Stimulated activated CD4-positive, alpha-beta T cell treated with anti-CD3 and anti-CD28 coated beads, Interleukin-12 subunit alpha, Interleukin-12 subunit beta, amount 100 ng/mL, for 4 hours (primary cell): Measurements from ENCODE around the gene KRT80.

Experiments
- DNase-seq: peaks from one replicate; pipeline ENCODE4 v3.0.0-alpha.2; 2020

The KRT80 gene

DNA sequence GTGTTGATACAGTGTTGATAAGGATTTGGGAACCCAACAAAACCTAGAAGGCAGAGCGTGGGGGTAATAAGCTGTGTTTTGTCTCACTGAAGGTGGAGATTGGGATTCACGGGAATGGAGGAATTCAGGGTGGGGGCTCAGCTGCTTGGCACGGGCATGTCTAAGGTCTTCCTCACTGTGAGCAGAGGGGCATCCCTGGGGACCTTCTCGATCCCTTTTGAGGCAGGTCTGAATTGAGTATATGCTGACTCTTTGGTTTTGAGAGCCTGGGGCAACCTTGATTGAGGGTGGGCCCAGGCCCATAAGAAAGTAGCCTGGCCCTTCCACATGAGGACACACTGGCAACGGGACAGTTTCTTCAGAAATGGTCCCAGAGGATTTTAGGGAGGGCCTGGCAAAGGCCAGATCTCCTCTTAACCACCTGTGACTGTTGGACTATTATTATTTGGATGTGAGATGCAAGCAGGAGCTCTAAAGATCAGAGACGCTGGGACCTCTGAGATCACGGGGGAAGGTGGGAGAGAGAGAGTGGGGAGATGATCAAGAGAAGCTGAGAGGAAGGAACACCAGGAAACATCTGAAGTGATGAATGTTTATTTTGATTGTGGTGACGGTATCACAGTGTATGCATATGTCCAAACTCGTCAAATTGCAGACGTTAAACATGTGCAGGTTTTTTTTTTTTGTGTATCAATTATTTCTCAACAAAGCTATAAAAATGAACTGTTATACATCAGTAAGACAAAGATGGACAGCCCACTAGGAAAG, 63.9 kb downstream of the KRT80 start:
- no peak for DNase-seq

- no peak for DNase-seq
Observed at GRCh38 chr12:52126605-52127578, 64.9 kb downstream of the KRT80 start.

DNA sequence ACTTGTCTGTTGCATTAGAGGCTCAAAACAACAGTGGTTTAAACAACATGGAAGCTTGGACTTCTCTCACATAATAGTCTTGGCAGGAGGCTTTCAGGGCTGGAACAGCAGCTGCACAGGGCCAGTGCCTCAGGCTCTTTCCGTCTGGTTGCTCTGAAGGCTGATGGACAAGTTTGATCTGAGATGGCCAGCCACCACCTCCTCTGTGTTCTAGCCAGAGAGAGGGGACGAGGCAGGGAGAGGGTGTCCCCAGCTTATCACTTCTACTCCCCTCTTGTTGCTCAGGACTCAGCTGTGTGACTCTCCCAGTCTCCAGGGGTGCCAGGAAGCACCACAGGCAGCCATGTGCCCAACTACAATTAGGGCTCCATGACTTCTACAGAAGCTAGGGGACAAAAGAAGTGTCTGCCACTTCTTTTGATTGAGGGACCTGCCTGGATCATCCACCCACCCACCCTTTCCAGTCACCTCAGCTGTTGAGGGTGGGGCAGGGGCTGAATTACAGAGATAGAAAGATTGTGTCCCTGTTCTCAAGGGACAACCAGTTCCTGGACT, 65.7 kb downstream of the KRT80 start:
- no peak for DNase-seq

- DNase-seq: no peak
Observed at GRCh38 chr12:52125476-52125900, 66.3 kb downstream of the KRT80 start.

DNA sequence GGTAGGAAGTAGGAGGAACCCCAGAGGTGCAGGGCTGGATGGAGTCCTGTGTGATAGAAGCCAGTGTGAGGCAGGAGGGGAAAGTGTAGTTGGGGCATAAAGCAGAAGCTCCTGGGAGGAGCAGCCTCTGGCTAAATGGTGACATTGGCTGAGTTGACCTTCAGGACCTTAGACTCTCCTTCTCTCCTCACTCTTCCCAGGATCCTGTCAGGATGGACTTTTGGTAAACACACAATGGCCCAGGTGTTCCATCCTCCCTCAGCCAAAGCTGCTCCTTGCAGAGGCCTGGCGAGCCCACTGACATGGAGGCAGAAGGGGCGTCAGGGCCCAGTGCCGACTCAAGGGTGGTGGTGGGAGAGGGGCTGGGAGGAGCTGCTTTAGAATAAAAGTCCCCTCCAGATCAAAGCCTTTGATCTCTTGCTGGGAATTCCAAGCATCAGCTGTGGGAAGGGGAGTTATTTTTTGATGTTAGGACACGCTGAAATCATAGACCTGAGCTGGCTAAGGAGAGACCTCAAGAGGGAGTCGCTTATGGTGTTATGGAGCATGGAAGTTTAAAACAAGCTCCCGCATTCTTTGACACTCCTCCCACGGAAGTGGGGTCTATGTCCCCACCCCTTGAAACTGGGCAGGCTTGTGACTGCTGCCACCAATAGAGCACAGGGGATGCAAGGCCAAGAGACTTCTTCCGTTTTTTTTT, 68.2 kb downstream of the KRT80 start:
- no peak for DNase-seq

GRCh38 chr12:52122904-52123303, 68.9 kb downstream of the KRT80 start:
- DNase-seq: no peak

GRCh38 chr12:52122540-52122871, 69.3 kb downstream of the KRT80 start:
- DNase-seq: no peak

DNA sequence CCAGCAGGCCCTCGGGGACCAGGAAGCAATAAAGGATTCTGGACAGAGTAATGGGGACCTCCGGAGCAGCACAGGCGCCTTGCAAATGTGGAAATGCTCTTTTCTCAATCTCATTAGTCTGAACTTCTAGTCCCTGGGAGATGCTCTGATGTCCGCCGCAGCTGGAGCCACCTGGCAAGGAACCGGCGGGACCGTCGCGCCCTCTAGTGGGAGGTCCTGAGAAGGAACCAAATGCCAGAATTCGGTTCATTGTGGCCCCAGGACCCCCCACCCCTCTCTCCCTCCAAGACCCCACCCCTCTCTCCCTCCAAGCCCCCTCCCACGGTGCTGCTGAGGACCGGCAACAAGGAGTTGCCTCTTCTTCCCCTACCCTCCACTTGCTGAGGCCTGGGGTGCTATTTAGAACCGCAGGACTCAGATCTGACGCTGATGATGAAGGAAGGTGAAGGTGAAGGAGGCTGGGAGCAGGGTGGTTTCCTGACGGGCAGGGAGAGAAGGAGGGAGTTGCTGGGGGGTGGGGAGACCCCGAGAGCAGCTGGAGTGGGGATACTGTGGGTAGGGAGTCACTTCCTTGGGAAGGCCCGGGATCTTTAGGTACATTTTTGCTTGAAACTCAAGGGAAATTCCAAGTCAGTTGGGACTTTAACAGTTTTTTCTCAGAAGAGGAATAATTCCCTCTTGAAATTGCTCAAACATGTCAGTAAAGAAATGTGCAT, 69.8 kb downstream of the KRT80 start:
- DNase-seq: peak; percentile 65

DNA sequence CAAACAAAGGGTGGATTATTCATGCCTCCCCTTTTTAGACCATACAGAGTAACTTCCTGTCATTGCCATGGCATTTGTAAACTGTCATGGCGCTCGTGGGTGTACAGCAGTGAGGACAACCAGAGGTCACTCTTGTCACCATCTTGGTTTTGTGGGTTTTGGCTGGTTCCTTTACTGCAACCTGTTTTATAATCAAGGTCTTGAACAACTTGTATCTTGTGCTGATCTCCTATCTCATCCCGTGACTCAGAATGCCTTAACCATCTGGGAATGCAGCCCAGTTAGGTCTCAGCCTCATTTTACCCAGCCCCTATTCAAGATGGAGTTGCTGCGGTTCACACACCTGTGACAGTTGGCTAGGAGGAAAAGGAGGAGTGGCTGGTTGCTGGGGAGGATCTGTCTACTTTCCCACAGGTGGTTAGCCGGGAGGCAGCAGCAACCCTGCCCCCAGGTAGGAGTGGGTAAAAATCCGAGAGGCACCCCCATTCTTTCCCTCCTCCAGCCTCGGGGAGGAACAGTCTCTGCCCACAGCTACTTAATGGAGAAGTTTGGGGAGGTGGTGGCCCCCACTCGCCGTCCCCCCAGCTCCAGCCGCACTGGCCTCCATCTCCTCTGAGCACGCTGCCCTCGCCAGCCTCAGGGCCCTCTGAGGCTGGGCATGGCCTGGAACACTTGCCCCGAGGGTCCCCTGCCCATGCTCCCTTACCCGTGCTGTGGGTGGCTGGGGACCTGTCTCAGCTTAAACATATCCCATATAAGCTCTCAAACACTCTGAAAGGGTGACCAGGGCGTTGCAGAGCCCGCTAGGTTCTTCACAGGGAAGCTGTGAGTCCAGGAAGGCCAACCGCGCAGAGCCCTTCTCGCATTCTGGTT, 70.6 kb downstream of the KRT80 start:
- no peak for DNase-seq

GRCh38 chr12:52119398-52120254, 72.2 kb downstream of the KRT80 start:
- DNase-seq: peak; percentile 25
